Stimulated activated CD4-positive, alpha-beta T cell treated with anti-CD3 and anti-CD28 coated beads, Interleukin-2, amount 100 ng/mL, for 48 hours (primary cell): ENCODE data around the gene POLR3K.
"Not testable (repeated sequence)": the region's sequence is repeated elsewhere in the genome, so short reads cannot be mapped to it uniquely, and the experiment has no call there.

Experiments used
- DNase-seq, 2 donors: peaks; one replicate each; pipeline ENCODE4 v3.0.0-alpha.2; 2020

The POLR3K gene

GRCh38 chr16:63998-64913 lies 10.8 kb upstream of the POLR3K start:
- no peak for DNase-seq

DNA sequence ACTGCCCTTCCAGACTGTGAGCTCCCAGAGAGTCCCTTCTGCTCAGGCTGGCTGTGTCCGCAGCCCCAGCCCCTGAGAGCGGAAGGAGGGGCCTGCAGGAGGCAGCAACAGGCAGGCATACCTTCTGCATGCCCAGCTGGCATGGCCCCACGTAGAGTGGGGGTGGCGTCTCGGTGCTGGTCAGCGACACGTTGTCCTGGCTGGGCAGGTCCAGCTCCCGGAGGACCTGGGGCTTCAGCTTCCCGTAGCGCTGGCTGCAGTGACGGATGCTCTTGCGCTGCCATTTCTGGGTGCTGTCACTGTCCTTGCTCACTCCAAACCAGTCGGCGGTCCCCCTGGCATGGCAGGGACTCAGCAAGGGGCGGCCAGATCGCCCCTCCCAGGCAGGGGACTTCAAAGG lies 10.1 kb upstream of the POLR3K start:
- no peak for DNase-seq

- no peak for DNase-seq
Measured at GRCh38 chr16:62968-63391, 9.6 kb upstream of the POLR3K start.

DNA sequence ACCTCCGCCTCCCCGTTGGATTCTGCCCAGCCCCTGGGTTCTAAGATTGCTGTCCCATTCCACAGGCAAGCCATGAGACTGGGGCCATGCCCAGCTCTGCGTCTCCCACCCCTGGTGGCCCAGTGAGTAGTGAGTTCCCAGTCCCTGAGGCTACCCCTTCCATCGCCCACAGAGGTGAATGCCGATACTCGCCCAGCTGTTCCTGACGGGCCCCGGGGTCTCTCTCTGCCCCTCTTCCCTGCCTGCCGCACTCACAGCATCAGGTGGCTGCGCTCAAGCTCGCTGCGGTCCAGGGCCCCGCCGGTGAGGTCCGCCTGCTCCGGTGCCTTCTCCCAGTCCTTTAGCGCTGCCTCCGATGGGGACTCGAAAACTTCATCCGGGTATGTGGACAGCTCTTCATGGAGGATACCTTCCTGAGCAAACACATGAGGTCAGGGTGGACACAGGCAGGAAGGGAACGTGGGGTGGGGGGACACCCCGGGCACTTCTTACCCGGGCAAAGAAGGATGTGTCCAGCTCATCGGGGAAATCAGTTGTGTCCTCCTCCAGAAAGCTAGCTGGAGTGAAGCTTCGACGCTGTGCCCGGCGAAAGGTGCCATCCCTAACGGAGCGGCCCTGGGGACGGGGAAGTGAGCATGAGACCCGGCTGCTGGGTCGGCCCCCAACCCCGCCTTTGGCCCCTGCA lies 9.0 kb upstream of the POLR3K start:
- no peak for DNase-seq

GRCh38 chr16:61879-62281 lies 8.5 kb upstream of the POLR3K start:
- no peak for DNase-seq

DNA sequence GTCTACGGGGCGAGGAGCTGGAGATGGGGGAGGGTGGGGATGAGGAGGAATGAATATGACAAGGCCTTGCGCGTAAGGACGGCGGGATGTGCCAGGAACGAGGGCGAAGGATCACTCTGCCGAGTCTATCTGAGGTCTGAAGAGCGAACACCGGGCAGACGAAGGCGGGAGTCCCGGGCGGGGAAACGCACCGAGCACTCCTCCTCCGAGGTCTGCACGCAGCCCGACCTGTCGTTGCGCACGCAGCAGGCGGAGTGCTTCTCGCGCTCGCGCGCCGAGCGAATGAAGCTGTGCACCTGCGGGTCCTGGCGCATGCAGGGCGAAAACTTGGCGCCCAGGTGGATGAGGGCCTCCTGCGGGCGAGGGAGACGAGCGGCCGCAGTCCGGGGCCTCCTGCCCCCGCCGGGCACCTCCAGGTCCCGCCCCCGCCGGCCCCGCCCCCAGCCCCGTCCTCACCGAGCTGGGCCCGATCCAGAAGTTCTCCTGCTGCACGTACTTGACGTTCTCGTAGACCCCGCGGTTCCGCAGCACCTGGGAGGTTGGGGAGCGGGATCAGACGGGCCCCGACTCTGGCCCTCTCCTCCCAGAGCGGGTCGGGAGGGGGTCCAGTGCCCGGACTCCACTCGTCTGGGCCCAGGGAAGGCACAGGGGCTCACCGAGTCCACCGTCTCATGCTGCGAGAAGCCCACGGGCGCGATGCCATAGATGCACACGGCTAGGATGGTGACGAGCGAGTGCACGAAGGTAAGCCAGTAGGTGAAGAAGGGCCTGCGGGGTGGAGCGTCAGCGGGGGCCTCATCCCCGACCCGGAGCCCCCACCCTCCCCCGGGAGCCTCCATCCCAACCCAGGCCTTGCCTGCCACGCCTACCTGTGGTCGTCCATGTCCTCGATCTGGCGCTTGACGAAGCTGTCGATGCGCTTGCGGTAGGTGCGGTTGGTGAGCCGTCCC lies 7.8 kb upstream of the POLR3K start:
- no peak for DNase-seq

DNA sequence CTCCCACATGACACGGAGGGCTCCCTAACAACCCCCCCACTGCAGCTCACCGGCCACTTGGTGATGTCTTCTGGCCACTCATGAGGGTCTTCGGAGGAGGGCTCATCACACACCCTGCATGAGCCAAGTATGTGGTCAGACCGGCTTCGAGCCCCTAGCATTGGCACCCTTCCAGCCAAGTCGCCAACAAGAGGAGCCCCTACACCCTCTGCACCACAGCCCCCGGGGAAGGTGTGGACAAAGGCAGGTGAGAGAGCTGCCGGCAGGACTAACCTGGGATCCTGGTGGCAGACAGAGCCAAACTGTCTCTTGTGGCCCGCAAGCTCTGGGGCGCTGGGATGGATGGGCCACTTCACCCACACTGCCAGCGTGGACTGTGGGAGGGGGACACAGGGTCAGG lies 6.8 kb upstream of the POLR3K start:
- DNase-seq = no peak

DNA sequence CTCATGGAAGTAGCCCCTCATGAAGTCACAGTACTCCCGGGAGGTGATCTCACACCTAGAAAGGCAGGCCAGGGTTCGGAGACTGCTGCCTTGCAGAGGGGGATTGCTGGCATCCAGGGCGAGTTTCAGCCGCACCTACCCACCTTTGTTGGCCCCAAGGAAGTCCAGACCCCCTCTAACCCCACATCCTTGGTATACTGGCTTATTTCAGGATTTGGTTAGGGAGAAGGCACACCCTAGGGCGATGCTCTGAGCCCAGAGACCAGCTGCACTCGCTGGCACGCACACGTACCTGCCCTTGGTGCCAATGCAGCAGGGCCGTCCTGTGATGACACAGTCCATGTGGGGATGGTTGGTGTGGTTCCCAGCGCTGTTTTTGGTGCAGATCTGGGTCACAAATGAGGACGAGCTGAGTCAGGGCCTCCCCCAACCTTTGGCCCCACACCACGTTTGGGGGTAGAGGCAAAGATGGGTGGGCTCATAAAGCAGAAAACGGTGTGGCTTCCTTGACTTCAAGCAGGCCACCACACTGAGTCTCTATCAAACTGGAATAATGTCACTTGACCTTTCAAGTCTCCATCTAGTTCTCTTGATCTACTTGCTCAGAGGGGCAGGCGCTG lies 6.1 kb upstream of the POLR3K start:
- DNase-seq = no peak

GRCh38 chr16:58491-59439 lies 5.4 kb upstream of the POLR3K start:
- no peak for DNase-seq

DNA sequence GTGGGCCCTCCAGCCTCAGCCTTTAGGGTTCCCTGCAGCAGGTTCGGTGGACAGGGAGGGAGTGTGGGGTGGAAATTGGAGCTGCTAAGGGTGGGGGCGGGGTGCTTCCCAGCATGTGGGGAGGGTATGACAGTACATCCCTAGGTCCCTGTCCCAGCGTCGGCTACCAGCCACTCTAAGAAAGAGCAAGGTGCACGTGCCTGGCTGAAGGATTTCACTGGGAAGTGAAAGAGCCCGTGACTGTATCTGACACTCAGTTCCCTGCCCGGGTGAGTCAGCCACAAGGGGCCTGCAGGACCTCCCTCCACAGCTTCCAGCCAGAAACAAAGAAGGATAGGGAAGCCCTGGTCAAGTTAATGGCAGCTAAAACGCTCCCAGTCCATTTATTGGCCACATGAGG lies 4.3 kb upstream of the POLR3K start:
- no peak for DNase-seq

GRCh38 chr16:56231-56927 lies 3.0 kb upstream of the POLR3K start:
- no peak for DNase-seq

DNA sequence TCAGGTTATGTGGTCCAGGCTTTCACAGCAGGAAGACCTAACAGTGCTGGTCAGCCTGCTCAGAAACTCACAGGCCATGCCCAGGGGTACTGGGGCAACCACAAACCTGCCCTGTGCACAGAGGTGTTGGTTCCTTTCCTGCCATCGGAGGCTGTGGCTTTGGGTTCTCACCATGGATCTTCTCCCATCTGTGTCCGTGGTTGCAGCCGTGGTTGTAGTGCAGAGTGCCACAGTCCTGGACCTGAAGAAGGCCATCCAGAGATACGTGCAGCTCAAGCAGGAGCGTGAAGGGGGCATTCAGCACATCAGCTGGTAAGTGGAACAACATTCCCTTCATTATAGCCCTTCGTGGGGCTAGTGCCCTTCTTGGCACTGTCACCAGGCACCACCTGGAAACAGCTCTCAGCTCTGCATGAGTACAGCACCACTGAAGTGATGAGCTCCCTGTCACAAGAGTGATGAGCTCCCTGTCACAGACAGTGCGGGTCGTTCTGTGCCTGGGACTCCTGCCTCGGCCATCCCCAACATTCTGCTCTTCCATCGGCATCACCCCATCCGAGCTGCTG lies 2.2 kb upstream of the POLR3K start:
- no peak for DNase-seq

- no peak for DNase-seq
Measured at GRCh38 chr16:54237-54581, 801 bp upstream of the POLR3K start.

- DNase-seq = no peak
Measured at GRCh38 chr16:50769-51591, 2.4 kb downstream of the POLR3K start.

DNA sequence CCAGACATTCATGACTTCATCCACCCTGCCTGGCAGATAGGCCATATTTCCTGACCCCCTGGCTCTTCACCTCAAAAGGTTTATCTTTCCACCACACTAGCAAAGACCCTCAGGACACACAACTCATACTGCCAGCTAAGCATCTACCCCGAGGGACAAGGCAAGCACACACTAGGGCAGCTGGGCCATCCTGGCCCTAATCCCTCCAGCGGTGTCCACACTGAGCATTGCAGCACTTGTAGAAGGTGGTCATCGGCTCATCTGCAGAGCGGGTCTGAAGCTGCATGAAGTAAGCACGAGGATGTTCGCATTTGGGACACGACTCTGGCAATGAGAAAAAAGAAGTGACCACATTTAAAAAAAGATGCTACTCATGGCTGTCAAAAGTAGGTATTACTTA lies 6.2 kb downstream of the POLR3K start:
- DNase-seq = no peak

DNA sequence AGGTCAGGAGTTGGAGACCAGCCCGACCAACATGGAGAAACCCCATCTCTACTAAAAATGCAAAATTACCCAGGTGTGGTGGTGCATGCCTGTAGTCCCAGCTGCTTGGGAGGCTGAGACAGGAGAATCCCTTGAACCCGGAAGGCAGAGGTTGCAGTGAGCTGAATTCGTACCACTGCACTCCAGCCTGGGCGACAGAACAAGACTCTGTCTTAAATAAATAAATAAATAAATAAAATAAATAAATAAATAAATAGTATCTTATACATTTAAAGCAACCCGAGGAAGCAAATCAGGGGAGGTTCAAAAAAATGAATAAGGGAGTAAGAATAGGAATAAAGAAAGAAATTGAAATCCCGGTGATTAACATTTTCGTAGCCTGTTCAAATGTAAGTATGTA lies 6.9 kb downstream of the POLR3K start:
- DNase-seq = not testable (repeated sequence)

DNA sequence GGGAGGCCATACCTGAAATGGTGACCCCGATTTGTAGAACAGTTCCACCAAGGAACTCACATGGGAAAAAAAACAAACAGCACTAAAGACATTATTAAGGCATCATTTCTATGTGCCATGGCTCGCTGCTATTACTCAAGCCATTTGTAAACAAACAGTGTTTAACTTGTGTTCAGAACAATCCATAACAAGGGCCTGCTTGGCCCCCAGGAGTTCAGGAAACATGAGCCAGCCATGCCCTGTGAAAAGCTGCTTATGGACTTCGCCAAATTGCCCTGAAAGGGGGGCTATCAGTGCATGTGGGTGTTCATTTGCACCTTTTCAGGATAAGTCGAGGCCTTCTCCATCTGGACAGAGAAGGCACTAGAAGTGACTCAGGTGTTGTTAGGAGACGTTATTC lies 8.0 kb downstream of the POLR3K start:
- DNase-seq = no peak

GRCh38 chr16:44655-45054 lies 8.8 kb downstream of the POLR3K start:
- no peak for DNase-seq

DNA sequence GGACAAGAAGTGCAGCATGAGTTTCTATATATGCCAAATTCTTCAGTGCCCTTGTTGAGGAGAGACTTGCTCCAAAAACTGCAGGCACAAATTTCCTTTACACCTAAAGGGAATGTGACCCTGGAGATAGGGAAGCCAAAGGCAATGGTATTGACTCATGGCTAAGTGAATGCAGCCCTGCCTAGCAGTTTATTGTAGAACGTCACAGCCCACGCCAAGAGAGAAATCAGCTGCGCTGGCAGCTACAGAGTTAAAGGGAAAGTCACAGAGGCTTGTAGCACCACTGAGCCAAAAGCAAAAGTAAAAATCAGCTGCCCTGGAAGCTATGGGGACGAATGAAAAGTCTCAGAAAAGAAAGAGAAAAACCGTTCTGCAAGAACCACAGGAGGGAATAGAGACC lies 10.1 kb downstream of the POLR3K start:
- no peak for DNase-seq

DNA sequence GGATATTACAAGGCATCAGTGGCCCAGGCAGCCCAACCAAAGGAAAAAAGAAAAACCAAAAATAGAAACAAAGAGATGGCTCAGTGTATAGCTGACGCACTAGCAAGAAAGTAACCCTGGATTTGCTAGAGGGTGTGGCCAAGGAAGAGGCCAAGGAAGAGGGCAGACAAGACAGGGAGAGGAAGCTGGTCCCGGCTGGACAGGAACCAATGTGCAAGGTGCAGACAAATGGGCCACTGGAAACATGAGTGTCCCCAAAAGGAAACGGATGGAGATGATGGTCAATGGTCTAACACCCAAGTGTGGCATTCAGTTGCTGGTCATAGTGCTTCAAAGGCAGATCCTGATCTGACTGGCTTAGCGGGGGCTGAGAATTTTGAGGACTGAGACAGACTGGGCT lies 10.7 kb downstream of the POLR3K start:
- DNase-seq = no peak
